ENCODE measurements around the gene SUSD6. TPM values are rescaled to one million over a fixed set of nuclear protein-coding genes. Genes with fewer than 3 reads are reported as not detected.

Gene SUSD6
- total RNA-seq, 1 donor from 2014 or later = 23.9 TPM

GRCh38 chr14:69612783-69613130, 1.4 kb downstream of the SUSD6 start:
- DNase-seq = no peak
- TF ChIP-seq CTCF (IDR thresholded peaks at IDR 0.05; ENCODE audit: borderline replicate concordance) = peak; percentile 26
- peak overlapping the region; percentile 86 for H3K4me3 ChIP-seq
- no peaks in the 10 kb centered on the region for H3K27me3 ChIP-seq (ENCODE audit: low read depth)
- H3K27ac ChIP-seq (replicated peaks) = peak overlapping the region; percentile 99
- H3K9me3 ChIP-seq (replicated peaks) = no peaks in the 10 kb centered on the region
- no peaks in the 10 kb centered on the region for H3K36me3 ChIP-seq
- peaks cover 70% of the 10 kb centered on the region for H3K4me1 ChIP-seq
- intact Hi-C loops (cut with micrococcal nuclease) = no loop called here

GRCh38 chr14:69613312-69614073, 2.1 kb downstream of the SUSD6 start:
- no peak for TF ChIP-seq CTCF (IDR thresholded peaks at IDR 0.05; ENCODE audit: borderline replicate concordance)
- DNase-seq = no peak
- Histone ChIP-seq H3K4me3 (peak overlapping the region; percentile 86), H3K9me3 (replicated peaks) (no peaks in the 10 kb centered on the region), H3K4me1 (peaks cover 77% of the 10 kb centered on the region), H3K36me3 (no peaks in the 10 kb centered on the region), H3K27me3 (ENCODE audit: low read depth) (no peaks in the 10 kb centered on the region), H3K27ac (replicated peaks) (peak overlapping the region; percentile 99)
- intact Hi-C loops (cut with micrococcal nuclease) = no loop called here

GRCh38 chr14:69614592-69614991, 3.2 kb downstream of the SUSD6 start:
- Histone ChIP-seq H3K4me3 (peak overlapping the region; percentile 2), H3K36me3 (no peaks in the 10 kb centered on the region), H3K27me3 (ENCODE audit: low read depth) (no peaks in the 10 kb centered on the region), H3K4me1 (peaks cover 88% of the 10 kb centered on the region), H3K27ac (replicated peaks) (peak overlapping the region; percentile 99), H3K9me3 (replicated peaks) (no peaks in the 10 kb centered on the region)
- intact Hi-C loops (cut with micrococcal nuclease) = no loop called here
- DNase-seq = peak; percentile 27
- TF ChIP-seq CTCF (IDR thresholded peaks at IDR 0.05; ENCODE audit: borderline replicate concordance) = no peak

GRCh38 chr14:69615121-69615495, 3.7 kb downstream of the SUSD6 start:
- H3K4me3 ChIP-seq = peak overlapping the region; percentile 49
- no peak for DNase-seq

More at GRCh38 chr14:69615121-69615495, 3.7 kb downstream of the SUSD6 start:
- Histone ChIP-seq H3K27me3 (ENCODE audit: low read depth) (no peaks in the 10 kb centered on the region), H3K27ac (replicated peaks) (peak overlapping the region; percentile 99), H3K9me3 (replicated peaks) (no peaks in the 10 kb centered on the region), H3K4me1 (peaks cover 92% of the 10 kb centered on the region), H3K36me3 (no peaks in the 10 kb centered on the region)
- no peak for TF ChIP-seq CTCF (IDR thresholded peaks at IDR 0.05; ENCODE audit: borderline replicate concordance)
- intact Hi-C loops (cut with micrococcal nuclease) = no loop called here

Data from left ventricle myocardium inferior (tissue), 1 donor.